KMS-11 (cell line): ENCODE results near the gene SAMM50.
"Not testable (repeated sequence)": the region's sequence is repeated elsewhere in the genome, so short reads cannot be mapped to it uniquely, and the experiment has no call there.

Experiments used
- H2AFZ ChIP-seq: fragments of 200-600 bp; sonication (generic); 2 replicates; pipeline ENCODE4 v1.6.1; 2016; ENCODE audit warnings: antibody characterized with exemption, mixed run types, low read depth
- H3K27ac ChIP-seq: fragments of 200-600 bp; sonication (generic); 2 replicates; pipeline ENCODE4 v1.6.1; 2016; ENCODE audit warnings: mild to moderate bottlenecking, mixed run types
- H3K27me3 ChIP-seq: fragments of 200-600 bp; sonication (generic); 2 replicates; pipeline ENCODE4 v1.6.1; 2017; ENCODE audit warnings: mild to moderate bottlenecking, low read depth, mixed run types, moderate library complexity; ENCODE audit not compliant: insufficient read depth
- H3K36me3 ChIP-seq: fragments of 200-600 bp; sonication (generic); 2 replicates; pipeline ENCODE4 v1.6.1; 2017; ENCODE audit warnings: mild to moderate bottlenecking, mixed run types; ENCODE audit not compliant: insufficient read depth
- H3K4me1 ChIP-seq: fragments of 200-600 bp; sonication (generic); 2 replicates; pipeline ENCODE4 v1.6.1; 2016; ENCODE audit warnings: mild to moderate bottlenecking, low read depth, mixed run types; ENCODE audit not compliant: poor library complexity, severe bottlenecking
- H3K4me2 ChIP-seq: fragments of 200-600 bp; sonication (generic); 2 replicates; pipeline ENCODE4 v1.7.0; 2016; ENCODE audit warnings: mild to moderate bottlenecking, mixed run types
- H3K4me3 ChIP-seq: fragments of 200-600 bp; sonication (generic); IDR thresholded peaks from 2 replicates; pipeline ENCODE4 v1.6.1; 2017; ENCODE audit warnings: low read depth, low read length, mixed read lengths; ENCODE audit not compliant: insufficient read depth
- H3K79me2 ChIP-seq: fragments of 200-600 bp; sonication (generic); 2 replicates; pipeline ENCODE4 v1.6.1; 2016; ENCODE audit warnings: low read depth, mixed run types; ENCODE audit not compliant: insufficient read depth
- H3K9ac ChIP-seq: fragments of 200-600 bp; sonication (generic); 2 replicates; pipeline ENCODE4 v1.6.1; 2016; ENCODE audit warnings: mild to moderate bottlenecking, mixed run types
- H4K20me1 ChIP-seq: fragments of 200-600 bp; sonication (generic); 2 replicates; pipeline ENCODE4 v1.6.1; 2016; ENCODE audit warnings: mild to moderate bottlenecking, mixed run types; ENCODE audit not compliant: insufficient read depth
- CTCF ChIP-seq: fragments of 200-600 bp; sonication (generic); conservative IDR thresholded peaks from 2 replicates; pipeline ENCODE4 v1.6.1; 2017; ENCODE audit warnings: low read depth, mild to moderate bottlenecking, antibody characterized with exemption, low read length, moderate library complexity, mixed read lengths

Gene SAMM50

DNA sequence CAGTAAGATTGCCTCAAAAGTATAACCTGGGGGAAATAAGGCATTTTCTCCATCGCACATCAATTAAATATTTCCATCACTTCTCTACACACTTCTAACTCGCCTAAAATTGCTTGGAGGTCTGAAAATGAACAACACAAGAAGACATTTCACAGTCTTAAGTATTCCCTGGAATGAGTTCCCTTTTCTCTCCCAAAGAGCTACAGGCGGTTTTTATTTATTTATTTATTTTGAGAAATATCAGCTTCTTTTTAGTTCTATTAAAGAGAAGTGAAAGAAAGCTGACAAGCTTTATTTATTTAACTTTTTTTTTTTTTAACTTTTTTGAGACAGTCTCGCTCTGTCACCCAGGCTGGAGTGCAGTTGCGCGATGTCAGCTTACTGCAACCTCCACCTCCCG is 57.3 kb downstream of the SAMM50 start:
- Histone ChIP-seq H2AFZ (no peak overlapping the region), H3K4me1 (no peaks in the 10 kb centered on the region), H3K27ac (no peak overlapping the region), H3K79me2 (no peaks in the 10 kb centered on the region), H4K20me1 (no peaks in the 10 kb centered on the region), H3K4me3 (no peak overlapping the region), H3K36me3 (no peaks in the 10 kb centered on the region), H3K27me3 (no peaks in the 10 kb centered on the region), H3K9ac (no peak overlapping the region), H3K4me2 (no peak overlapping the region)
- TF ChIP-seq CTCF: no peak

- H3K4me3 ChIP-seq: no peak overlapping the region
- no peak overlapping the region for H3K9ac ChIP-seq
- no peaks in the 10 kb centered on the region for H3K36me3 ChIP-seq
- H3K79me2 ChIP-seq: no peaks in the 10 kb centered on the region
- H2AFZ ChIP-seq: no peak overlapping the region
- no peaks in the 10 kb centered on the region for H3K4me1 ChIP-seq
- no peaks in the 10 kb centered on the region for H3K27me3 ChIP-seq
- no peak overlapping the region for H3K27ac ChIP-seq
- H4K20me1 ChIP-seq: no peaks in the 10 kb centered on the region
- TF ChIP-seq CTCF: no peak
- no peak overlapping the region for H3K4me2 ChIP-seq
These were observed 59.0 kb downstream of the SAMM50 start for GRCh38 chr22:44014241-44014640.

DNA sequence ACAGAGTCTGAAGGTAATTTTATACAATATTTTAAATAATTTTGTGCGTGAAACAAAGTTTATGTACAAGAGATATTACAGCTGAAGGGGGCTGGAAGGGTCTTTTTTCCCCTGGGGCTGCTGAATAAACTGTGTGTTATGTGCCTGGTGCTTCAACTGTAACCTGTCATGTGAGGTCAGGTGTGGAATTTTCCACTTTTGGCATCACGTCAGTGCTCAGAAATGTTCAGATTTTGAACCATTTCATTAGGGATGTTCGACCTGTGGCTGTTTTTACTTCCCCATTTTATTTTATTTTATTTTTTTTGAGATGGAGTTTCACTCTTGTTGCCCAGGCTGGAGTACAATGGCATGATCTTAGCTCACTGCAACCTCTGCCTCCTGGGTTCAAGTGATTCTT is 61.3 kb downstream of the SAMM50 start:
- not testable (repeated sequence) for H3K4me2 ChIP-seq, H3K27ac ChIP-seq, H3K4me1 ChIP-seq, H3K4me3 ChIP-seq, H3K79me2 ChIP-seq, H4K20me1 ChIP-seq, H2AFZ ChIP-seq, H3K9ac ChIP-seq, H3K36me3 ChIP-seq, H3K27me3 ChIP-seq

DNA sequence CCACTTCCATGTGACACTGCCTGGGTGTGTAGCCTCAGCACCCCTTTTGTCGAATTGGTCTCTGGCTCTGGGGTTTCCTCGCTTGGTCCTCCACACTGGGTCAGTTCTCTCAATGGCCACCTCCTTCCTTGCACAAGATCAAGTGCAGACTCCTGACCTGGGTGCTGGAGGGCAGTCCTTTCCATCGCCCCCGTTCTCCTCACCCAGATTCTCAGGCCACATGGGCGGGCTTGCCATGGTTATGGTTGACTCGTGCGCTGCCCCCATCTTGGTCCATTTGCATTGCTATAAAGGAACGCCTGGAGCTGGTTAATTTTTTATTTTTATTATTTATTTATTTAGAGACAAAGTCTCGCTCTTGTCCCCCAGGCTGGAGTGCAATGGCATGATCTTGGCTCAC is 63.4 kb downstream of the SAMM50 start:
- H3K27ac ChIP-seq: no peak overlapping the region
- H3K36me3 ChIP-seq: no peaks in the 10 kb centered on the region
- H3K4me3 ChIP-seq: no peak overlapping the region
- no peaks in the 10 kb centered on the region for H3K27me3 ChIP-seq
- no peak overlapping the region for H2AFZ ChIP-seq
- TF ChIP-seq CTCF: no peak
- no peak overlapping the region for H3K4me2 ChIP-seq
- H3K4me1 ChIP-seq: peaks cover 9% of the 10 kb centered on the region
- H3K79me2 ChIP-seq: peaks cover 11% of the 10 kb centered on the region; the same call in 1 of the 2 replicates
- no peaks in the 10 kb centered on the region for H4K20me1 ChIP-seq
- no peak overlapping the region for H3K9ac ChIP-seq

GRCh38 chr22:44019416-44019815 is 64.2 kb downstream of the SAMM50 start:
- no peaks in the 10 kb centered on the region for H3K27me3 ChIP-seq
- no peak overlapping the region for H3K4me2 ChIP-seq
- no peak overlapping the region for H3K9ac ChIP-seq
- no peak overlapping the region for H3K4me3 ChIP-seq
- H3K4me1 ChIP-seq: peaks cover 9% of the 10 kb centered on the region
- H3K79me2 ChIP-seq: peaks cover 11% of the 10 kb centered on the region; the same call in 1 of the 2 replicates
- H3K36me3 ChIP-seq: no peaks in the 10 kb centered on the region
- no peak overlapping the region for H2AFZ ChIP-seq
- no peak overlapping the region for H3K27ac ChIP-seq
- TF ChIP-seq CTCF: no peak
- H4K20me1 ChIP-seq: no peaks in the 10 kb centered on the region
